Colonic mucosa (tissue), 4 donors: ENCODE data around the gene AKAP6. TPM values are rescaled to one million over a fixed set of nuclear protein-coding genes. Genes with fewer than 3 reads are reported as not detected.

Experiments used
- DNase-seq: peaks from one replicate; pipeline ENCODE4 v3.0.0-alpha.2; 2020
- H3K27ac ChIP-seq: fragments of 200-600 bp; one replicate; pipeline ENCODE4 v1.8.0; 2021
- H3K27me3 ChIP-seq: fragments of 200-600 bp; one replicate; pipeline ENCODE4 v1.8.0; 2021
- H3K36me3 ChIP-seq: fragments of 200-600 bp; one replicate; pipeline ENCODE4 v1.8.0; 2021
- H3K4me1 ChIP-seq: fragments of 200-600 bp; one replicate; pipeline ENCODE4 v1.8.0; 2021; ENCODE audit warnings: mild to moderate bottlenecking
- H3K4me3 ChIP-seq: fragments of 200-600 bp; one replicate; pipeline ENCODE4 v1.8.0; 2021
- H3K9ac ChIP-seq, 2 donors: one replicate each; pipeline ENCODE4 v1.7.0; 2013; ENCODE audit warnings: control low read depth in 2 of 2, low read depth in 2 of 2, low read length in 2 of 2
- H3K9me3 ChIP-seq: fragments of 200-600 bp; one replicate; pipeline ENCODE4 v1.8.0; 2021
- intact Hi-C: fragments of 100-400 bp; cut with DNase I; formaldehyde crosslinking; loops from one replicate; pipeline ENCODE4 v1.14.1; 2022
- total RNA-seq, 2 donors: library from RNA; stranded (reverse); fragmentation: NEBNext Ultra II Directional in 1 of 2; extraction: Animal tissue kit (Norgen Biotek cat#: 25700) in 1 of 2; gene quantifications; one replicate each; pipeline ENCODE4 v1.2.1, GENCODE V29; 2021
- TF ChIP-seq, protein P1 (sequence below): fragments of 200-600 bp; IDR thresholded peaks from one replicate; pipeline ENCODE4 v1.8.0; 2022; ENCODE audit warnings: antibody characterized with exemption, mild to moderate bottlenecking
- donor health status: healthy.
- donor health status: DM: no; HTN: no; CAD: no.
- donor health status: DM: no; HTN: no; CAD: no.

The AKAP6 gene
- total RNA-seq, 2 donors from 2014 or later = 1.3 to 10.3 TPM

DNA sequence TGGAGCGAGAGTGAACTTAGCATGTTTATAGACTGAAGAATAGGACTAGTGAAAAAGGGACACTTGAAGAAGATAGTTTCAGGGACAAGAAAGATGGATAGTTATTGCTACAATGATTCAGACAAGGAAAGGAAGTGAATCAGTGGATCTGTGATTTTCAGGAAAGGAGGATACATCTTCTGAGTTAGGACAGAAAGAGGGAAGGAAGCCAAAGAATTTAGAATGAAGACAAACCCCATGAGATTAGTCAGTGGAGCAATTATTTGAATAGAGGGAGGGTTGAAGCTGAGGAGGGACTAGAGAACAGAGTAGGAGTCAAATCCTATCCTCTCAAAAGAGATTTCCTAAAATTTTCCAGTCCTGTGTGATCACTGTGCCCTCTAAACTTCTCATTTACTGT lies 282.7 kb downstream of the AKAP6 start:
- Histone ChIP-seq H3K27ac (no peak overlapping the region), H3K27me3 (no peaks in the 10 kb centered on the region), H3K4me1 (no peaks in the 10 kb centered on the region), H3K4me3 (no peak overlapping the region), H3K9ac (no peak overlapping the region), H3K36me3 (no peaks in the 10 kb centered on the region), H3K9me3 (no peaks in the 10 kb centered on the region)
- intact Hi-C loops = no loop called here
- no peak for DNase-seq
- TF ChIP-seq, protein P1, sequence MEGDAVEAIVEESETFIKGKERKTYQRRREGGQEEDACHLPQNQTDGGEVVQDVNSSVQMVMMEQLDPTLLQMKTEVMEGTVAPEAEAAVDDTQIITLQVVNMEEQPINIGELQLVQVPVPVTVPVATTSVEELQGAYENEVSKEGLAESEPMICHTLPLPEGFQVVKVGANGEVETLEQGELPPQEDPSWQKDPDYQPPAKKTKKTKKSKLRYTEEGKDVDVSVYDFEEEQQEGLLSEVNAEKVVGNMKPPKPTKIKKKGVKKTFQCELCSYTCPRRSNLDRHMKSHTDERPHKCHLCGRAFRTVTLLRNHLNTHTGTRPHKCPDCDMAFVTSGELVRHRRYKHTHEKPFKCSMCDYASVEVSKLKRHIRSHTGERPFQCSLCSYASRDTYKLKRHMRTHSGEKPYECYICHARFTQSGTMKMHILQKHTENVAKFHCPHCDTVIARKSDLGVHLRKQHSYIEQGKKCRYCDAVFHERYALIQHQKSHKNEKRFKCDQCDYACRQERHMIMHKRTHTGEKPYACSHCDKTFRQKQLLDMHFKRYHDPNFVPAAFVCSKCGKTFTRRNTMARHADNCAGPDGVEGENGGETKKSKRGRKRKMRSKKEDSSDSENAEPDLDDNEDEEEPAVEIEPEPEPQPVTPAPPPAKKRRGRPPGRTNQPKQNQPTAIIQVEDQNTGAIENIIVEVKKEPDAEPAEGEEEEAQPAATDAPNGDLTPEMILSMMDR = no peak

DNA sequence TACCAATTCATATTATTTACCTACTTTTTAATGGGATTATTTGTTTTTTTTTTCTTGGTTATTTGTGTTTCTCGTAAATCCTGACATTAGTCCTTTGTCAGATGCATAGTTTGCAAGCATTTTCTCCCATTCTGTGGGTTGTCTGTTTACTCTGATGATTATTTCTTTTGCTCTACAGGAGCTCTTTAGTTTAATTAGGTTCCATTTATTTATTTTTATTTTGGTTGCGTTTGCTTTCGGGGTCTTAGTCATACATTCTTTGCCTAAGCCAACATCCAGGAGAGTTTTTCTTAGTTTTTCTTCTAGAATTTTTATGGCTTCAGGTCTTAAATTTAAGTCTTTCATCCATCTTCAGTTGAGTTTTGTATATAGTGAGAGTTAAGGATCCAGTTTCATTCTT lies 289.9 kb downstream of the AKAP6 start:
- no peaks in the 10 kb centered on the region for H3K4me1 ChIP-seq
- H3K27ac ChIP-seq = no peak overlapping the region
- no peak overlapping the region for H3K9ac ChIP-seq
- H3K27me3 ChIP-seq = no peaks in the 10 kb centered on the region
- TF ChIP-seq, protein P1 = no peak
- H3K36me3 ChIP-seq = no peaks in the 10 kb centered on the region
- no peaks in the 10 kb centered on the region for H3K9me3 ChIP-seq
- no peak for DNase-seq
- intact Hi-C loops = no loop called here
- no peak overlapping the region for H3K4me3 ChIP-seq

DNA sequence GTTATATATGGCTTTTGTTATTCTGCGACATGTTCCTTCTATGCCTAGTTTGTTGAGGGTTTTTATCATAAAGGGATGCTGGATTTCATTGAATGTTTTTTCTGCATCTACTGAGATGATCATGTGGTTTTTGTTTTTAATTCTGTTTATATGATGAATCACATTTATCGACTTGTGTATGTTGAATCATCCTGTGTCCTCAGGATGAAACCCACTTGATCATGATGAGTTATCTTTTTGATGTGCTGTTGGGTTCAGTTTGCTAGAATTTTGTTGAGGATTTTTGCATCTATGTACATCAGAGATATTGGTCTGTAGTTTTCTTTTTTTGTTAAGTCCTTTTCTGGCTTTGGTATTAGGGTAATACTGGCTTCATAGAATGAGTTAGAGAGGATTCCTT lies 291.2 kb downstream of the AKAP6 start:
- Histone ChIP-seq H3K4me1 (no peaks in the 10 kb centered on the region), H3K9me3 (no peaks in the 10 kb centered on the region), H3K36me3 (no peaks in the 10 kb centered on the region), H3K27ac (no peak overlapping the region), H3K9ac (no peak overlapping the region), H3K4me3 (no peak overlapping the region), H3K27me3 (no peaks in the 10 kb centered on the region)
- intact Hi-C loops = no loop called here
- no peak for DNase-seq
- TF ChIP-seq, protein P1 = no peak

DNA sequence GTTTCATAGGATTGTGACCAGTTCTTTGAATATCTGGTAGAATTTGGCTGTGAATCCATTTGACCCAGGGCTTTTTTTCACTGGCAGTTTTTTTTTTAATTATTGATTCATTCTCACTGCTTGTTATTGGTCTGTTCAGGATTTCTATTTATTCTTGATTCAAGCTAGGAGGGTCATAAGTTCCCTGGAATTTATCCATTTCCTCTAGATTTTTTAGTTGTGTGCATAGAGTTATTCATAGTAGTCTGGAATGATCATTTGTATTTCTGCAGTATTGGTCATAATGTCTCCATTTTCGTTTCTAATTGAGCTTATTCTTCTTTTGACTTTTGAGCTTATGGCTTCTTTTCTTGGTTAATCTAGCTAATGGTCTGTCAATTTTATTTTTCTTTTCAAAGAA lies 291.6 kb downstream of the AKAP6 start:
- H3K4me3 ChIP-seq = no peak overlapping the region
- no peaks in the 10 kb centered on the region for H3K9me3 ChIP-seq
- intact Hi-C loops = no loop called here
- no peak overlapping the region for H3K9ac ChIP-seq
- H3K27me3 ChIP-seq = no peaks in the 10 kb centered on the region
- TF ChIP-seq, protein P1 = no peak
- H3K27ac ChIP-seq = no peak overlapping the region
- no peaks in the 10 kb centered on the region for H3K36me3 ChIP-seq
- DNase-seq = no peak
- no peaks in the 10 kb centered on the region for H3K4me1 ChIP-seq

DNA sequence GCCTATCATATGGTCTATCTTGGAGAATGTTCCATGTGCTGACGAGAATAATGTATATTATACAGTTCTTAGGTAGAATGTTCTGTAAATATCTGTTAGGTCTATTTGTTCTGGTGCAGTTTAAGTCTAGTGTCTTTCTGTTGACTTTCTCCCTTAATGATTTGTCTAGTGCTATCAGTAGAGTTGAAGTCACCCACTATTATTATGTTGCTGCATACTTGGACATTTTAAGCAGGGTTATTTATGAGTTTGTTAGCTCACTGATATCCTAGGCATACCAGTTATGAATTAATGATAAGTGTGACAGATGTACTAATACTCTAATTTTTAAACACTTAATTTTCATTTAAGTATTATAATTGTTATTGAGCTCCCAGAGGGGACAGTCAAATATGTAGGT lies 292.5 kb downstream of the AKAP6 start:
- Histone ChIP-seq H3K4me1 (no peaks in the 10 kb centered on the region), H3K36me3 (no peaks in the 10 kb centered on the region), H3K9ac (no peak overlapping the region), H3K9me3 (no peaks in the 10 kb centered on the region), H3K27ac (no peak overlapping the region), H3K27me3 (no peaks in the 10 kb centered on the region), H3K4me3 (no peak overlapping the region)
- TF ChIP-seq, protein P1 = no peak
- intact Hi-C loops = no loop called here
- DNase-seq = no peak

DNA sequence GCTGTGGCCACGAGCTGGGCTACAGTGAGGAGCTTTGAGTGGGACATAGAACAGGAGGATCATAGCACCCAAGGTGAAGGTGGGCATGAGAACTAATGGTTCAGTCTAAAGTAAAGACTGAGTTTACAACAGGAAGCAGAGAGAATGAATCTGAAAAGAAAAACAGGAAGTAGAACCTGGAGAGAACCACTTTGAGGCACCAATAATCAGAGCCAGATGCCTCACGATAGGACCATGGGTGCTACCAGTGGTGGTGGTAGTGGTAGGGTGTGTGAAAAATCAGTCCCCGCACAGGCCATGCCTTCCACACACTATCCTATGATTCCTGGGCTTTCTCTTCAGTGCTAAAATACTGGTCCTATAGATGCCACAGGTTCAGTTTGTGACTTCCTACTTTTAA lies 293.6 kb downstream of the AKAP6 start:
- no peak for DNase-seq
- no peak overlapping the region for H3K27ac ChIP-seq
- no peak overlapping the region for H3K4me3 ChIP-seq
- no peaks in the 10 kb centered on the region for H3K9me3 ChIP-seq
- no peaks in the 10 kb centered on the region for H3K36me3 ChIP-seq
- no peak overlapping the region for H3K9ac ChIP-seq
- TF ChIP-seq, protein P1 = no peak
- intact Hi-C loops = no loop called here
- no peaks in the 10 kb centered on the region for H3K27me3 ChIP-seq
- H3K4me1 ChIP-seq = no peaks in the 10 kb centered on the region
